GM19239 (cell line): ENCODE results near the gene SH3RF3.
"Not testable (repeated sequence)": the region's sequence is repeated elsewhere in the genome, so short reads cannot be mapped to it uniquely, and the experiment has no call there.

Source experiments
- DNase-seq: peaks from one replicate; pipeline ENCODE4 v3.0.0; 2011; ENCODE audit warnings: low spot score; ENCODE audit not compliant: insufficient read length
- FAIRE-seq: peaks from 2 replicates; lab custom pipeline; 2011; peaks lifted over from hg19 to GRCh38; lab: Jason Lieb, UNC

SH3RF3 gene

GRCh38 chr2:109117181-109117580 lies 11.8 kb upstream of the SH3RF3 start:
- FAIRE-seq, DNase-seq: not testable (repeated sequence)

GRCh38 chr2:109117780-109118179 lies 11.2 kb upstream of the SH3RF3 start:
- DNase-seq (no peak), FAIRE-seq (no peak)

- DNase-seq, result no peak
- no peak for FAIRE-seq
Measured at GRCh38 chr2:109118321-109118720, 10.7 kb upstream of the SH3RF3 start.

- DNase-seq (no peak), FAIRE-seq (no peak)
Measured at GRCh38 chr2:109120166-109120565, 8.8 kb upstream of the SH3RF3 start.

GRCh38 chr2:109120686-109121085 lies 8.3 kb upstream of the SH3RF3 start:
- not testable (repeated sequence) for DNase-seq, FAIRE-seq

GRCh38 chr2:109123586-109124201 lies 5.3 kb upstream of the SH3RF3 start:
- DNase-seq, result no peak
- no peak for FAIRE-seq

GRCh38 chr2:109124982-109125592 lies 3.9 kb upstream of the SH3RF3 start:
- FAIRE-seq (no peak), DNase-seq (no peak)

GRCh38 chr2:109125593-109126500 lies 3.2 kb upstream of the SH3RF3 start:
- FAIRE-seq (no peak), DNase-seq (no peak)

- DNase-seq (no peak), FAIRE-seq (no peak)
Measured at GRCh38 chr2:109126501-109126860, 2.5 kb upstream of the SH3RF3 start.

GRCh38 chr2:109127556-109127955 lies 1.4 kb upstream of the SH3RF3 start:
- FAIRE-seq (no peak), DNase-seq (no peak)

- DNase-seq, result peak; percentile 85
- FAIRE-seq, result peak; percentile 66
Measured at GRCh38 chr2:109128048-109128615, 873 bp upstream of the SH3RF3 start.

- no peak for FAIRE-seq
- DNase-seq, result peak; percentile 37
Measured at GRCh38 chr2:109129356-109129920, 433 bp downstream of the SH3RF3 start.

- DNase-seq, result no peak
- FAIRE-seq, result no peak
Measured at GRCh38 chr2:109129921-109130722, 1.1 kb downstream of the SH3RF3 start.

GRCh38 chr2:109130723-109130995 lies 1.7 kb downstream of the SH3RF3 start:
- FAIRE-seq, result no peak

GRCh38 chr2:109131777-109132176 lies 2.8 kb downstream of the SH3RF3 start:
- FAIRE-seq (no peak), DNase-seq (no peak)

More at GRCh38 chr2:109130723-109130995, 1.7 kb downstream of the SH3RF3 start:
- DNase-seq, result no peak

- FAIRE-seq (no peak), DNase-seq (no peak)
Measured at GRCh38 chr2:109132626-109133025, 3.6 kb downstream of the SH3RF3 start.

GRCh38 chr2:109133746-109134145 lies 4.7 kb downstream of the SH3RF3 start:
- no peak for FAIRE-seq
- DNase-seq, result no peak

GRCh38 chr2:109134741-109135358 lies 5.8 kb downstream of the SH3RF3 start:
- DNase-seq (no peak), FAIRE-seq (peak; percentile 28)

GRCh38 chr2:109135359-109136197 lies 6.6 kb downstream of the SH3RF3 start:
- DNase-seq (no peak), FAIRE-seq (no peak)
